OCI-LY7 (cell line): Measurements from ENCODE around the gene CASZ1. TPM values are rescaled to one million over a fixed set of nuclear protein-coding genes. Genes with fewer than 3 reads are reported as not detected.

Experiments used
- BruUV-seq: library from RNA; stranded (reverse); fragments of 400-500 nt; replicated peaks from 2 replicates; lab custom pipeline; 2021; lab: Mats Ljungman, UMichigan
- CTCF ChIA-PET: fragments of 300-600 bp; sonication (Branson Sonifier 250); formaldehyde crosslinking; loops from one replicate; lab custom pipeline; 2022; ENCODE audit warnings: antibody characterized with exemption; ENCODE audit not compliant: unreplicated experiment; lab: Charles Lee
- POLR2A ChIA-PET: fragments of 300-600 bp; sonication (Branson Sonifier 250); formaldehyde crosslinking; loops from one replicate; lab custom pipeline; 2022; ENCODE audit warnings: antibody characterized with exemption; lab: Charles Lee
- DNase-seq: peaks from one replicate; pipeline ENCODE4 v3.0.0-alpha.2; 2015; ENCODE audit warnings: low spot score
- H2AFZ ChIP-seq: fragments of 200-600 bp; sonication (generic), shearing (Covaris generic); 2 replicates; pipeline ENCODE4 v1.6.1; 2014; ENCODE audit warnings: mild to moderate bottlenecking, antibody characterized with exemption, low read length, moderate library complexity
- H3K27ac ChIP-seq: fragments of 200-600 bp; sonication (generic); 2 replicates; pipeline ENCODE4 v1.5.1; 2014; ENCODE audit warnings: mixed run types, low read depth, mild to moderate bottlenecking, moderate library complexity, low read length, inconsistent platforms; ENCODE audit not compliant: poor library complexity, severe bottlenecking
- H3K36me3 ChIP-seq: fragments of 200-600 bp; sonication (generic); 2 replicates; pipeline ENCODE4 v1.6.1; 2014; ENCODE audit warnings: mild to moderate bottlenecking, antibody characterized with exemption, low read length, moderate library complexity, mixed read lengths; ENCODE audit not compliant: insufficient read depth
- H3K4me1 ChIP-seq: fragments of 200-600 bp; sonication (generic); 2 replicates; pipeline ENCODE4 v1.5.1; 2014; ENCODE audit warnings: mild to moderate bottlenecking, low read length; ENCODE audit not compliant: insufficient read depth, poor library complexity, severe bottlenecking
- H3K4me2 ChIP-seq: fragments of 200-600 bp; sonication (generic); 2 replicates; pipeline ENCODE4 v1.6.1; 2014; ENCODE audit warnings: mild to moderate bottlenecking, low read length
- H3K4me3 ChIP-seq: fragments of 200-600 bp; sonication (generic); 2 replicates; pipeline ENCODE4 v1.5.1; 2014; ENCODE audit warnings: mild to moderate bottlenecking, low read depth, low read length; ENCODE audit not compliant: poor library complexity, severe bottlenecking
- H3K79me2 ChIP-seq: fragments of 200-600 bp; sonication (generic); 2 replicates; pipeline ENCODE4 v1.6.1; 2016; ENCODE audit warnings: low read depth, mild to moderate bottlenecking, low read length, moderate library complexity, mixed read lengths; ENCODE audit not compliant: insufficient read depth
- H3K9me2 ChIP-seq: fragments of 200-600 bp; sonication (generic); 2 replicates; pipeline ENCODE4 v1.6.1; 2016; ENCODE audit warnings: mild to moderate bottlenecking, low read length, mixed read lengths; ENCODE audit not compliant: insufficient read depth
- H3K9me3 ChIP-seq: fragments of 200-600 bp; sonication (generic); 2 replicates; pipeline ENCODE4 v1.6.1; 2014; ENCODE audit warnings: mild to moderate bottlenecking, mixed run types, low read length, mixed read lengths
- H4K20me1 ChIP-seq: fragments of 200-600 bp; sonication (generic); 2 replicates; pipeline ENCODE4 v1.6.1; 2014; ENCODE audit warnings: mild to moderate bottlenecking, antibody characterized with exemption, low read length, moderate library complexity, mixed read lengths; ENCODE audit not compliant: insufficient read depth
- EZH2phosphoT487 ChIP-seq: fragments of 200-600 bp; sonication (generic); IDR thresholded peaks from 2 replicates; pipeline ENCODE4 v1.6.1; 2018; ENCODE audit warnings: low read depth, borderline replicate concordance, mild to moderate bottlenecking, mixed run types, antibody characterized with exemption, low read length, moderate library complexity, mixed read lengths
- intact Hi-C: fragments of 100-400 bp; cut with micrococcal nuclease; formaldehyde crosslinking; loops from one replicate; pipeline ENCODE4 v1.10.0; 2022; ENCODE audit not compliant: unreplicated experiment
- total RNA-seq, 2 experiments: library from RNA; depleted of rRNA in 1 of 2; stranded (reverse); fragments of >200 nt in 1 of 2; shearing (Covaris generic) in 1 of 2; gene quantifications; 2 replicates each; pipeline ENCODE4 v1.2.3, GENCODE V29; 2014 to 2022
- TF ChIP-seq, protein P1 (sequence below): fragments of 200-600 bp; sonication (generic); conservative IDR thresholded peaks from 2 replicates; pipeline ENCODE4 v1.5.1; 2014; ENCODE audit warnings: mild to moderate bottlenecking, antibody characterized with exemption, low read length, moderate library complexity, mixed read lengths

Gene CASZ1
- total RNA-seq, 2 experiments from 2014 or later: 3.3 to 3.9 TPM

DNA sequence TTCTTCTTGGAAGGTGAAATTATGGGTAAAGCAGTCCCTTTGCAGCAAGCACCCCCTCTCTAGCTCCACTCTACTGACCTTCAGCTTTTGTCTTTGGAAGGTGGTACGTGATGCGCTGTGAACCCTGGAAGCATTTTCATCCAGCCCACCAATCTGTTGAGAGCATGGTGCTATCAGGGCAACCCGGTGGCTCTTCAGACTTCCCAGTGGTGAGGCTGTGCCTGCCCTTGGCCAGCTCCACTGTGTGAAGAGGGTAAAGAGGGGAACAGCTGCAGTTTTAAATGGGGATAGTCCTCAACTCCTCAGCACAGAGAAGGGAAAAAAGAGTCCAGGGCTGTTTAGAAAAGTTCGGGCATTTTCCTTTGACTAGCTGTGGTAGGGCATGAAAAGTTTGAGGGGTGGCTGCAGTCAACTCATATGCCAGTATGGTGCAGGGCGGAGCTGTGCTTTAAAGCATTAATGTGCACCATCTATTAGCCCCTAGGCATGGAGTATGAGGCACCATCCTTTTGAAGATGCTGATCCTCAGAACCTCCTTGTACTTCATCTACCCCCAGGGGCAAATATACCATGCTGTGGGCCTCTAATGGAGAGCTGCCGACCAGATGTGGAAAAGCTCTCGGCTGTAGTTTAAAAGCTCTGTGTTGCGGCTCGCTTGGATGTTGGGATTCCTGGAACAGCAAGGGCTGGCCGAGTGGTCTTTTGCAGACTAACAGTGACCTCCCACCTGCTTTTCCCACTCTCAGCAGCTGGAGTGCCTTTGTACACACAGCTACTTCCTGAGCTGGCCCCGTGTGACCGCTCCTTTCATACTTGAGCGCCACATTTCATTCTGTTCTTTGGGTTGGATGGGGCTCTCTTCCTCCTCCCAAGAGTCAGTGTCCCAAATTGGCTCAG is 198.7 kb downstream of the CASZ1 start:
- H3K79me2 ChIP-seq: no peaks in the 10 kb centered on the region
- intact Hi-C loops: no loop called here
- no peak overlapping the region for H3K4me3 ChIP-seq
- H2AFZ ChIP-seq: no peak overlapping the region
- POLR2A ChIA-PET: interaction anchor here (0.6 kb wide), 1 partner anchor 195 kb away, joined by 5 read pairs; no protein-coding TSS in a partner anchor
- no peak overlapping the region for H3K27ac ChIP-seq
- H3K4me1 ChIP-seq: no peaks in the 10 kb centered on the region
- H3K9me2 ChIP-seq: no peaks in the 10 kb centered on the region
- TF ChIP-seq EZH2phosphoT487: no peak
- TF ChIP-seq, protein P1, sequence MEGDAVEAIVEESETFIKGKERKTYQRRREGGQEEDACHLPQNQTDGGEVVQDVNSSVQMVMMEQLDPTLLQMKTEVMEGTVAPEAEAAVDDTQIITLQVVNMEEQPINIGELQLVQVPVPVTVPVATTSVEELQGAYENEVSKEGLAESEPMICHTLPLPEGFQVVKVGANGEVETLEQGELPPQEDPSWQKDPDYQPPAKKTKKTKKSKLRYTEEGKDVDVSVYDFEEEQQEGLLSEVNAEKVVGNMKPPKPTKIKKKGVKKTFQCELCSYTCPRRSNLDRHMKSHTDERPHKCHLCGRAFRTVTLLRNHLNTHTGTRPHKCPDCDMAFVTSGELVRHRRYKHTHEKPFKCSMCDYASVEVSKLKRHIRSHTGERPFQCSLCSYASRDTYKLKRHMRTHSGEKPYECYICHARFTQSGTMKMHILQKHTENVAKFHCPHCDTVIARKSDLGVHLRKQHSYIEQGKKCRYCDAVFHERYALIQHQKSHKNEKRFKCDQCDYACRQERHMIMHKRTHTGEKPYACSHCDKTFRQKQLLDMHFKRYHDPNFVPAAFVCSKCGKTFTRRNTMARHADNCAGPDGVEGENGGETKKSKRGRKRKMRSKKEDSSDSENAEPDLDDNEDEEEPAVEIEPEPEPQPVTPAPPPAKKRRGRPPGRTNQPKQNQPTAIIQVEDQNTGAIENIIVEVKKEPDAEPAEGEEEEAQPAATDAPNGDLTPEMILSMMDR: no peak
- DNase-seq: no peak
- CTCF ChIA-PET: no interaction called here
- no peaks in the 10 kb centered on the region; the same call in 1 of the 2 replicates for H4K20me1 ChIP-seq
- H3K9me3 ChIP-seq: no peaks in the 10 kb centered on the region
- H3K4me2 ChIP-seq: no peak overlapping the region
- no TSS peak for BruUV-seq
- H3K36me3 ChIP-seq: no peaks in the 10 kb centered on the region

GRCh38 chr1:10596780-10597179 is 199.7 kb downstream of the CASZ1 start:
- intact Hi-C loops: no loop called here
- H2AFZ ChIP-seq: no peak overlapping the region
- no peaks in the 10 kb centered on the region for H3K9me3 ChIP-seq
- ChIA-PET POLR2A (interaction anchor here (0.5 kb wide), 1 partner anchor 82 kb away, joined by 3 read pairs; no protein-coding TSS in a partner anchor), CTCF (no interaction called here)
- no peak overlapping the region for H3K27ac ChIP-seq
- TF ChIP-seq, protein P1: no peak
- no peak for TF ChIP-seq EZH2phosphoT487
- no peak overlapping the region for H3K4me2 ChIP-seq
- H3K9me2 ChIP-seq: no peaks in the 10 kb centered on the region
- no TSS peak for BruUV-seq
- H4K20me1 ChIP-seq: no peaks in the 10 kb centered on the region; the same call in 1 of the 2 replicates
- H3K4me3 ChIP-seq: no peak overlapping the region
- H3K36me3 ChIP-seq: no peaks in the 10 kb centered on the region
- H3K79me2 ChIP-seq: no peaks in the 10 kb centered on the region
- H3K4me1 ChIP-seq: no peaks in the 10 kb centered on the region
- no peak for DNase-seq
